Right lobe of liver (tissue), 4 donors: ENCODE data around the gene THAP4.

Experiments
- CTCF ChIP-seq, 4 donors: fragments of 200-600 bp in 3 of 4; fragments of 450-650 bp in 1 of 4; IDR thresholded peaks; one replicate each; pipeline versions ENCODE4 v1.5.1 to v1.8.0; 2016 to 2022; ENCODE audit warnings: antibody characterized with exemption in 4 of 4, mild to moderate bottlenecking in 2 of 4
- POLR2A ChIP-seq: fragments of 450-650 bp; IDR thresholded peaks from one replicate; pipeline ENCODE4 v1.6.1; 2017; ENCODE audit warnings: antibody characterized with exemption, mild to moderate bottlenecking
- donor health status: DM: no; HTN: no; CAD: no.
- donor health status: DM: no; HTN: no; CAD: no.
- donor health status: DM: no; HTN: yes; CAD: no.

DNA sequence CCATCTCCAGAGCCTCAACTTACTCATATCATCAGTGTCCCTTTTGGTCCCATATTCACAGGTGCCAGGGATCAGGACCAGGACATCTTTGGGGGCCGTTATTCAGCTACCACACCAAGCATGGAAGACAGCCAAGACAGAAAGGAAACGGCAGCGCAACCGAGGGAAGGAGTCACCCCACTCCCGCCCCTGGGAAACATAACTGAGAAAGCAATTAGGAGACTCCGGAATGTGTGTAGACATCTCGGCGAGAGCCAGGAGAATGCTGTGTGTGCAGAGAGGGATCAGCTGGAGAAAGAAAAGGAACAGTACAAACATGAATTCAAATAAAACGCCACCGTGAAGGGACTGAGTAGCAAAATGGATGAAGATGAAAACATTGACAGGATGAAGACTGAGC is 91.9 kb downstream of the THAP4 start:
- TF ChIP-seq CTCF (IDR thresholded peaks at IDR 0.05) (no peak), POLR2A (no peak)
